Hypothalamus (tissue), 51 donors: ENCODE data around the gene SBK1.
"Not testable (repeated sequence)": the region's sequence is repeated elsewhere in the genome, so short reads cannot be mapped to it uniquely, and the experiment has no call there.

Source experiments
- DNase-seq, 51 donors: peaks; one replicate each; lab custom pipeline; 2025; lab: John Stamatoyannopoulos, UW

Gene SBK1

GRCh38 chr16:28291651-28292626, at the start of gene SBK1:
Gene SBK1, plus strand, starts transcription at chr16:28292525. Its CDS starts 24,867 bp downstream, at chr16:28317392.
- DNase-seq = peak in 48 of 51 donors; percentile 10 to 85 (median 56)

GRCh38 chr16:28249483-28249882, 42.8 kb upstream of the SBK1 start:
- DNase-seq = not testable (repeated sequence)

GRCh38 chr16:28250999-28251398, 41.3 kb upstream of the SBK1 start:
- no peak for DNase-seq

- no peak for DNase-seq
Observed at GRCh38 chr16:28254158-28254557, 38.2 kb upstream of the SBK1 start.

- no peak for DNase-seq
Observed at GRCh38 chr16:28255838-28256237, 36.5 kb upstream of the SBK1 start.

GRCh38 chr16:28257256-28257655, 35.1 kb upstream of the SBK1 start:
- DNase-seq = no peak

GRCh38 chr16:28258567-28258966, 33.8 kb upstream of the SBK1 start:
- peak in 19 of 51 donors; percentile 4 to 36 (median 16) for DNase-seq

- DNase-seq = no peak
Observed at GRCh38 chr16:28259091-28259780, 33.1 kb upstream of the SBK1 start.

- DNase-seq = no peak
Observed at GRCh38 chr16:28259781-28260150, 32.6 kb upstream of the SBK1 start.

- DNase-seq = no peak
Observed at GRCh38 chr16:28260193-28260592, 32.1 kb upstream of the SBK1 start.

GRCh38 chr16:28261942-28262341, 30.4 kb upstream of the SBK1 start:
- DNase-seq = no peak

- DNase-seq = no peak
Observed at GRCh38 chr16:28263305-28263704, 29.0 kb upstream of the SBK1 start.

- peak in 1 of 51 donors; percentile 23 for DNase-seq
Observed at GRCh38 chr16:28264656-28265055, 27.7 kb upstream of the SBK1 start.

- DNase-seq = no peak
Observed at GRCh38 chr16:28265822-28266221, 26.5 kb upstream of the SBK1 start.

- DNase-seq = no peak
Observed at GRCh38 chr16:28267356-28267755, 25.0 kb upstream of the SBK1 start.

GRCh38 chr16:28273511-28273910, 18.8 kb upstream of the SBK1 start:
- DNase-seq = no peak

- no peak for DNase-seq
Observed at GRCh38 chr16:28274676-28275075, 17.6 kb upstream of the SBK1 start.

- DNase-seq = no peak
Observed at GRCh38 chr16:28276301-28276700, 16.0 kb upstream of the SBK1 start.

GRCh38 chr16:28277537-28278388, 14.6 kb upstream of the SBK1 start:
- DNase-seq = peak in 50 of 51 donors; percentile 11 to 91 (median 65)

GRCh38 chr16:28279006-28279405, 13.3 kb upstream of the SBK1 start:
- DNase-seq = no peak
